A549 (cell line): ENCODE measurements around the gene SYNPO2L.
"Not testable (repeated sequence)": the region's sequence is repeated elsewhere in the genome, so short reads cannot be mapped to it uniquely, and the experiment has no call there.

Experiments
- EP300 ChIP-seq, 2 experiments: fragments of >200 bp; sonication (Bioruptor Twin); formaldehyde crosslinking; IDR thresholded peaks; 2 replicates in 1 of 2; 3 replicates in 1 of 2; pipeline ENCODE4 v1.6.1; 2016 to 2017
- NR3C1 ChIP-seq: fragments of >200 bp; sonication (Bioruptor Twin); formaldehyde crosslinking; IDR thresholded peaks from 3 replicates; pipeline ENCODE4 v1.6.1; 2017
- POLR2A ChIP-seq: IDR thresholded peaks from 2 replicates; pipeline ENCODE4 v1.6.1; 2012; ENCODE audit warnings: mild to moderate bottlenecking, low read length
- RFX5 ChIP-seq: fragments of 450-650 bp; IDR thresholded peaks from 2 replicates; pipeline ENCODE4 v1.7.1; 2014; ENCODE audit warnings: antibody characterized with exemption, mild to moderate bottlenecking, moderate library complexity
- SMC3 ChIP-seq: fragments of >200 bp; sonication (Bioruptor Twin); formaldehyde crosslinking; IDR thresholded peaks from 3 replicates; pipeline ENCODE4 v1.6.1; 2018; ENCODE audit warnings: inconsistent platforms
- SREBF2 ChIP-seq: fragments of 450-650 bp; IDR thresholded peaks from 2 replicates; pipeline ENCODE4 v1.6.1; 2014; ENCODE audit warnings: mild to moderate bottlenecking, moderate library complexity
- TFCP2L1 ChIP-seq: fragments of 250-450 bp; sonication (Bioruptor Pico); IDR thresholded peaks from 2 replicates; pipeline ENCODE4 v1.5.0; 2021; ENCODE audit warnings: mild to moderate bottlenecking
- TF ChIP-seq, protein P1 (sequence below): fragments of 250-450 bp; sonication (Bioruptor Pico); IDR thresholded peaks from 2 replicates; pipeline ENCODE4 v1.5.0; 2021; ENCODE audit warnings: mild to moderate bottlenecking, moderate library complexity, borderline replicate concordance
- TF ChIP-seq, protein P2 (sequence below): fragments of >200 bp; sonication (Bioruptor Twin); formaldehyde crosslinking; IDR thresholded peaks from 3 replicates; pipeline ENCODE4 v1.5.1; 2016

DNA sequence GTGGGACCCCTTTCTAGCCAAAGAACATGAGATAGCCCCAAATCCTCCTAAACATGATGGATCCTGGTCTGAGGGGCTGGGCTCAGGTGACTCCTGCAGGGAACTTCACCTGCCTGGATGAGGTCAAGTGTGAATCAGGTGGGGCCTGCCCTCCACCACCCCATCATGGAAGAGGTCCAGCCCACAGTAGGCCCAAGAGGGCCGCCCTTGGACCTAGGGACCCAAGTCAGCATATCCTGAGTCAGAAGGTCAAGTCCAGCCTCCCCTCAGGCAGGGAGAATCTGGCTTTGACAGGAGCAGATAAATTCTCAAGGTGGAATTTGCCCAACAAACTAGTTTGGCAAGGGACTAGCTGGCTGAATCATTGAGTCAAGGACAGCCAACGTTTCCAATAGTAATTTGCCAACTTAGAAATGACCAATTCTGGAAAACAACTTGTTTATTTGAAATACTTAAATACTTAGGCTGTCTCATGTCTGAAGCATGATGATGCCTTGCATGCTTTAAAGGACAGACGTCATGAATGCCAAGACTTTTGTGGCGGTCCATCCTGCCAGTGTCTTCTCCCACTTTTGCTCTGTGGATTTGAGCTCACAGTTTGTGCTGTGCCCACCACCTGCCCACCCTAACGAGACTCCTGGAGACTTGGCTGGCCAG is 10.5 kb upstream of the SYNPO2L start:
- not testable (repeated sequence) for TF ChIP-seq EP300 (IDR thresholded peaks at IDR 0.05); SREBF2; RFX5; TFCP2L1 (CRISPR knock-in tag); SMC3; POLR2A; NR3C1
- TF ChIP-seq, protein P1, sequence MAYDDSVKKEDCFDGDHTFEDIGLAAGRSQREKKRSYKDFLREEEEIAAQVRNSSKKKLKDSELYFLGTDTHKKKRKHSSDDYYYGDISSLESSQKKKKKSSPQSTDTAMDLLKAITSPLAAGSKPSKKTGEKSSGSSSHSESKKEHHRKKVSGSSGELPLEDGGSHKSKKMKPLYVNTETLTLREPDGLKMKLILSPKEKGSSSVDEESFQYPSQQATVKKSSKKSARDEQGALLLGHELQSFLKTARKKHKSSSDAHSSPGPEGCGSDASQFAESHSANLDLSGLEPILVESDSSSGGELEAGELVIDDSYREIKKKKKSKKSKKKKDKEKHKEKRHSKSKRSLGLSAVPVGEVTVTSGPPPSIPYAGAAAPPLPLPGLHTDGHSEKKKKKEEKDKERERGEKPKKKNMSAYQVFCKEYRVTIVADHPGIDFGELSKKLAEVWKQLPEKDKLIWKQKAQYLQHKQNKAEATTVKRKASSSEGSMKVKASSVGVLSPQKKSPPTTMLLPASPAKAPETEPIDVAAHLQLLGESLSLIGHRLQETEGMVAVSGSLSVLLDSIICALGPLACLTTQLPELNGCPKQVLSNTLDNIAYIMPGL = not testable (repeated sequence)
- TF ChIP-seq, protein P2, sequence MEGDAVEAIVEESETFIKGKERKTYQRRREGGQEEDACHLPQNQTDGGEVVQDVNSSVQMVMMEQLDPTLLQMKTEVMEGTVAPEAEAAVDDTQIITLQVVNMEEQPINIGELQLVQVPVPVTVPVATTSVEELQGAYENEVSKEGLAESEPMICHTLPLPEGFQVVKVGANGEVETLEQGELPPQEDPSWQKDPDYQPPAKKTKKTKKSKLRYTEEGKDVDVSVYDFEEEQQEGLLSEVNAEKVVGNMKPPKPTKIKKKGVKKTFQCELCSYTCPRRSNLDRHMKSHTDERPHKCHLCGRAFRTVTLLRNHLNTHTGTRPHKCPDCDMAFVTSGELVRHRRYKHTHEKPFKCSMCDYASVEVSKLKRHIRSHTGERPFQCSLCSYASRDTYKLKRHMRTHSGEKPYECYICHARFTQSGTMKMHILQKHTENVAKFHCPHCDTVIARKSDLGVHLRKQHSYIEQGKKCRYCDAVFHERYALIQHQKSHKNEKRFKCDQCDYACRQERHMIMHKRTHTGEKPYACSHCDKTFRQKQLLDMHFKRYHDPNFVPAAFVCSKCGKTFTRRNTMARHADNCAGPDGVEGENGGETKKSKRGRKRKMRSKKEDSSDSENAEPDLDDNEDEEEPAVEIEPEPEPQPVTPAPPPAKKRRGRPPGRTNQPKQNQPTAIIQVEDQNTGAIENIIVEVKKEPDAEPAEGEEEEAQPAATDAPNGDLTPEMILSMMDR = not testable (repeated sequence)
